ENCODE data around the gene PTPN9.
"Not testable (repeated sequence)": the region's sequence is repeated elsewhere in the genome, so short reads cannot be mapped to it uniquely, and the experiment has no call there.

Gene PTPN9

DNA sequence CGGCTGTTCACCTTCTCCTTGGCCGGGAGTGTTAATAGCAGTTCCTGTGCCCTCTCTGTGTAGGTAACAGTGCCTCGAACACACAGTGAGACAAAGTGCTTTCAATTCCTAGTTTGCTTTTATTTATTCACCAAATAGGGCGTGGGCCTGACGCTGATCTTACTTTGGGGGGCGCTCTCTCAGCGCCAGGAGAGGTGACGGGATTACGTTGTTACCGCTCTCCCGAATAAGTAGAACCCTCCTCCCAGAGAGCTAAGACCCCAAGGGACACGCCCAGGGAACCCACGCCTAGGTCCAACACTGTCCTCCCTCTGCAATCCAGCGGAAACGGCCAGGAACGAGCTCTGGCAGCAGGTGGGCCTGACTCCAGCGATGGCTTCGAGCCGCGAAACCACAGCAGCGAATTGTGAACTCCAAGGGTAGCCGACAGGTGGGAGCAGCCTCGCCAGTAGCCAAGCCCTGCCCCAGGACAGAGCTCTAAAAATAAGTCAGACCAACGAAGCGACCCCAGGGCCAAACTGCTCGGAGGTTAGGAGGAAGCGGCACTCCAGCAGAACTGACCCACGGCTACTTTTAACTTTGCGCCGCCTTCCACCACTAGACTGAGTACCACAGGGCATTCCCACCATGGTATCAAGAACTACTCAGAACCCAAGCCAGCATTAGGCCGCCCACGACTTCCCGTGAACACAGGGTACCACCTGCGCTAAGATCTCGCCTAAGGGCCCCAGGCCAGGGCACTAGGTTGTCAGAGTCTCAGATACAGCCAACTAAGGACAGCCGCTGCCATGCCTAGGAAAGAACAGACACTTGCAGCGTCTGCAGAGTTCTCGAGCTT is 126.0 kb downstream of the PTPN9 start:
- DNase-seq (ENCODE audit: low read depth) = peak; percentile 46

DNA sequence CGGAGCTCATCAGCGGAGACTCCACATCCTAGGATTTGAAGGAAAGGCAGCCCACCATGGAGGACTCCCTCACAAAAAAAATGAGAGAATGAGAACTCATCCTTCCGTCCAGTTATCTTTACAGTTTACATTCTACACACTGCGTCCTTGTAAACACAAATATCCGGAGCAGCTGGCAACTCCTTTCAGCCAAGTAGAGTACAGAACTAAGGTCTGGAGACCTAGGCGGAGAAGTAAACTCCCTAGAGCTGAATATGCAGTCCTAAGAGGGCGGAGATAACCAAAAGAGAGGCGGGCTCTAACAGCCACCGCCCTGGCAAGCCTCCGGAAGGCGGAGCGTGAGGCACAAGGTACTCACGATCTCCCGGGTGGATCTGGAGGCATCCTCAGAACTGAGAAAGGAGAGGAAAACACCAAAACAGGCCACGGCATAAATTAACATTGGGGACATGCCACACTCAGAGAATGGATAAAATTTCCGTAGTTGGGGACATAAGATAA is 126.7 kb downstream of the PTPN9 start:
- peak; percentile 41 for DNase-seq (ENCODE audit: low read depth)

DNA sequence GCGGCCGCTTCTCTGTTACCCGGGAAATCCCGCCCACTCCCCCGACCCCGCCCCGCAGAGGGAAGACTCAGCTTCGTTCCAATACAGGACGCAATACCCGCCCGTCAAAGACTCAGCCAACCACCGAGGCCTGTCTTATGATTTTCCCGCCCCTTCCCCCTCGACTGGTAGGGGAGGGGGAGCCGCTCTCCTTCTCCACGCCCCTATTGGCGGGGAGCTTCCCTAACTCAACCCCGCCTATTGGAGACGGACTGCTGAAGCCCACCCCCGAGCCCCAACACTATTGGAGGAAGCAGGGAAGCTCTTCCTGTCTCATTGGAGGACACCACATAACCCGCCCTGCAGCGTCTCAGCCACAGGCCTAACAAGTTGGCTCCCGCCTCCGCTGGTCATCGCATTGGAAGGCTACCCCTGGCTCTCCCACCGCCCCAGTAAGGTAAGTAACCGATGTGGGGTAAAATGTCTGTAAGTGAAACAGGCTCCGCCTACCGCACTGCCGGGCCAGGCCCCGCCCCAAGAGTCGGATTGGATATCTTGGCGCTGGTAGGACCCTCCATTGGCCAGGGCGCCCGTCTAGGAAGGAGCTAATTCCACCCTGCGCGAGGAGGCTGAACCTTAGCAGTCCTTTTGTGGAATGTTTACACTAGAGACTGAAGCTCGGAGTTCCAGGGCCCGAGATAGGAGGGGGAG is 127.3 kb downstream of the PTPN9 start, which contains the start of gene SIN3A:
TSS of gene SIN3A (minus strand) at position 17 of the 690 bp plus-strand sequence. CDS start 21,315 bp downstream, outside the sequence.
- DNase-seq (ENCODE audit: low read depth) = peak; percentile 99

DNA sequence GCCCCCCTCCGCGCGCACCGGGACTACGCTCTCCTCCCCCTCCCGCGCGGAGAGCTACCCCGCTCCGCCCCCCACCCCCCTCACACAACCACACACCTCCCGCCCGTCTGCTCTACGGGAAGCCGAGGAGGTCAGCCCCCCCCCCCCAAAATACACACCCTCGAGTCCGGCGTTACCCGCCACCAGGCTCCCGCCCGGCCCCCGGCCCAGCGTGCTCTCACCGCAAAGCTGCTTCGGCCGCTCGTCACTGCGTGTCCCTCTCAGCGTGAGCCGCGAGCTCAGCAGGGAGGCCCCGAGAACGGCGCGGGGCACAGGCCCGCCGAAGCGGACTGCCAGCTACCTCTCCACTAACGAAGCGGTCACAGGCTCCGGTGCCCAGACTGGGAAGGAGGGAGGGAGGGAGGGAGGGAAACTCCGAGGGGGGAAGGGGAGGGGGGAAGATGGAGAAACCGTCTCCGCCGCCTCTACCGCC is 127.9 kb downstream of the PTPN9 start:
- no peak for DNase-seq (ENCODE audit: low read depth)

DNA sequence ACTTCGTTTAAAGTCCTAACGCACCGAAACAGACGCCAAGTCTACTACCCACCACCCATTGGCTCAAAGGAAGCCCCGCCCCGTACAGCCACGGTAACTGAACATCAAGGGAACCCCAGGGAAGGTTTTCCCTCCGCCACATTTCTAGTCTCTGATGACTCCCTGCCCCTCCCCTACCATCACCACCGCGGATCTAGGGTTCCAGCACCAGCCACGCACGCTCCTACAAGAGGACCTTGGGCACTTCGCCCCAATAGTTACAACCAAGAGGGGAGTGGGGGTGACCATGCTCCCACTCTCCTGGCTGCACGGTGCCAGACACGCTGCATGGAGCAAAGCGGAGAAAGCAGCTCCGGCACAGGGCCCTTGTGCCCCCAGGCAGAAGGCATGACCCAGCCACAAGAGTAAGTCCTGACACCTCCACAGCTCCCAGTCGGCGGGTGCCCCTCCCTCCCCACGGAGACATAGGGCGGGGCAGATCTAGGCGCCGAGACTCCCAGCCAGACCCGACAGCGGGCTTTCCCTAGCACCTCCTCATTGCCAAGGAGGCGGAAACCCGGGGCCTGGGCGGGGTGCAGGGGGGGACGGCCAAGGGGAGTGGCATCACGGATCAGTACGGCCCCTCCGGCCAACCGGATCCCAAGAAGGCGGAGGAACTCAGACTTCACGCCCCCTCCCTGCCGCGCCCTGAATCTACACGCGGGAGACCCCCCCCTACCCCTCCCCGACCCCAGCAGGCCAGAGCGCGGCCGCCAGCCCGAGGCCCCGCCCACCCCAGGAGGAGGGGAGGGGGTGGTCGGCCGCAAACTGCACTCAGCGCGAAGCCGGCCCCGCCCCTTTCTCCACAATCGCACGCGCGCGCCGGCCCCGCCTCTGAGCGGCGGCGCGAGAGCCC is 128.6 kb downstream of the PTPN9 start:
- peak; percentile 88 for DNase-seq (ENCODE audit: low read depth)

DNA sequence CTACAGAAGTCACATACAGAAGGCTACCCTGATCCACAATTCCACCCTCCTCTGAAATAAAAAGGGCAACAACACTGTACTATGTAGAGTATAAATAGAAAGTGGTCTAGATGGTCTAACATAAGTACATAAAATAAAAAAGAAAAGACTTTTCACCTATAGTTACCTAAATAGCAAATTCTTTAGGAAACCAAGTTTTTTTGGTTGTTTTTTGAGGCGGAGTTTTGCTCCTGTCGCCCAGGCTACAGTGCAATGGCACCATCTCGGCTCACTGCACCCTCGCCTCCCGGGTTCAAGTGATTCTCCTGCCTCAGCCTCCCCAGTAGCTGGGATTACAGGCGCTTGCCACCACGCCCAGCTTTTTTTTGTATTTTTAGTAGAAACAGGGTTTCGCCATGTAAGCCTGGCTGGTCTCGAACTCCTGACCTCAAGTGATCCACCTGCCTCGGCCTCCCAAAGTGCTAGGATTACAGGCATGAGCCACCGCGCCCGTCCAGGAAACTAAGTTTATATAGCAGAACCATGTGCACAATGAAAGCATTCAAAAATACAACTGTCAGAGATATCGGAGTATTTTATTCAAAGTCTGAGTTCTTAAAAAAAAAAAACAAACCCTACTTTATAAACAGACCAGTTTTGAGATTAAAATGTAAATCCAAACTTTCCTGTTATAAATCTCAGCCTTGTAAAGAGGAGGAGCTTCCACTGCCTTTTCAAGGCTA is 129.4 kb downstream of the PTPN9 start:
- no peak for DNase-seq (ENCODE audit: low read depth)

DNA sequence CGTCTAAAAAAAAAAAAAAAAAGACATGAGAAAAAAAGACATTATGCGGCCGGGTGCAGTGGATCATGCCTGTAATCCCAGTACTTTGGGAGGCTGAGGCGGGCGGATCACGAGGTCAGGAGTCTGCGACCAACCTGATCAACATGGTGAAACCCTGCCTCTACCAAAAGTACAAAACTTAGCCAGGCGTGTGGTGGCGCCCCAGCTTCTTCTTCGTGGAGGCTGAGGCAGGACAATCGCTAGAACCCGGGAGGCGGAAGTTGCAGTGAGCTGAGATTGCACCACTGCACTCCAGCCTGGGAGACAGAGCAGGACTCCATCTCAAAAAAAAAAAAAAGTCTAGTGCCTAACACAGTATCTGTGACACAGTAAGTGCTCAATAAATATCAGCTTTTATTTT is 130.9 kb downstream of the PTPN9 start:
- not testable (repeated sequence) for DNase-seq (ENCODE audit: low read depth)

DNA sequence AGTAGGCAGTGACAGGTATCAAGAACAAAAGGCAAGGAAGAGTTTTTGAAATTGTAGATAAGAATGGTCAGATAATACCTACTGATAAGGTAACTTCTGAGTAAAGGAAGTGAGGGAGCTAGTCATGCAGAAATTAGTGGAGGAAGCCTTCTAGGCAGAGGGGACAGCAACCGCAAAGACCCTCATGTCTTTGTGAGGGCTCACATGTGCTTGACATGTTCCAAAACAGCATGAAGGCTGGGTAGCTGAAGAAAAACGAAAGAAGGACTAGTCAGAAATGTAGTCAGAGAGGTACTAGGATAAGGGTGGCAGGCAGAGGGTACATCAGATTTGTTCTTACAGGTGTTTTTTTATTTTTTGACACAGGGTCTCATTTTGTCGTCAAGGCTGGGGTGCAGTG is 133.0 kb downstream of the PTPN9 start:
- DNase-seq (ENCODE audit: low read depth) = no peak

DNA sequence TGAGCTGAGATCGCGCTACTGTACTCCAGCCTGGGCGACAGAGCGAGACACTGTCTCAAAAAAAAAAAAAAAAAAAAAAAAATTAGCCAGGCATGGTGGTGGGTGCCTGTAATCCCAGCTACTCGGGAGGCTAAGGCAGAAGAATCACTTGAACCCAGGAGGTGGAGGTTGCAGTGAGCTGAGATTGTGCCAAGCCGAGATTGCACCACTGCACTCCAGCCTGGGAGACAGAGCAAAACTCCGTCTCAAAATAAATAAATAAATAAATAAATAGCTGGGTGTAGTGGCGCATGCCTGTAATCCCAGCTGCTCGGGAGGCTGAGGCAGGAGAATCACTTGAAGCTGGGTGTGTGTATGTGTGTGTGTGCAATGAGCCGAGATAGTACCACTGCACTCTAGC is 133.8 kb downstream of the PTPN9 start:
- DNase-seq (ENCODE audit: low read depth) = not testable (repeated sequence)

DNA sequence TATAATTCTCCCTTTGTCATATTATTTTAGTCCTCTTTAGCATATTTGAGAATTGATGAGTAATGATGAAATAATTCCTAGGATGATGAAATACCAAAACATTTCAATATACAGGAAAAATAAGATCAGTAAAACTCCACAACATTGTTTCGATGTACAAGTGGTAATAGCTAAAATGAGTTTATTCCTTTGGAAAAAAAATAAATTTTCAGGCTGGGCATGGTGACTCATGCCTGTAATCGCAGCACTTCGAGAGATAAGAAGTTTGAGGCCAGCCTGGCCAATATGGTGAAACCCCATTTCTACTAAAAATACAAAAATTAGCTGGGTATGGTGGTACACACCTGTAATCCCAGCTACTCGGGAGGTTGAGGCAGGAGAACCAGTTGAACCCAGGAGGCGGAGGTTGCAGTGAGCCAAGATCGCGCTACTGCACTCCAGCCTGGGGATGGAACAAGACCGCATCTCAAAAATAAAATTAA is 135.1 kb downstream of the PTPN9 start:
- DNase-seq (ENCODE audit: low read depth) = not testable (repeated sequence)

DNA sequence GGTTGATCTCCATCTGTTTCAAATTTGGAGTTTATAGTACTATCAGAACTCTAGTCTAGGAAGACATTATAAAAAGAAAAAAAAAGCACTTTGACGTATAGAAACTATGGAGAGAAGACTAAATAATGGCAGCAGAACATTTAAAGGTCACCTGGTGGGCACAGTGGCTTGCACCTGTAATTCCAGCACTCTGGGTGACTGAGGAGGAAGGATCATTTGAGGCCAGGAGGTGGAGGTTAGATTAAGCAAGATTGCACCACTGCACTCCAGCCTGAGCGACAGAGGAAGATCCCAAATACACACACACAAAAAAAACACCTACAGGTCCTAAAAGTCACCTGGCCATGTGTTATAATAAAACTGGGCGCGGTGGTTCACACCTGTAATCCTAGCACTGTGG is 141.4 kb downstream of the PTPN9 start:
- DNase-seq (ENCODE audit: low read depth) = no peak

DNA sequence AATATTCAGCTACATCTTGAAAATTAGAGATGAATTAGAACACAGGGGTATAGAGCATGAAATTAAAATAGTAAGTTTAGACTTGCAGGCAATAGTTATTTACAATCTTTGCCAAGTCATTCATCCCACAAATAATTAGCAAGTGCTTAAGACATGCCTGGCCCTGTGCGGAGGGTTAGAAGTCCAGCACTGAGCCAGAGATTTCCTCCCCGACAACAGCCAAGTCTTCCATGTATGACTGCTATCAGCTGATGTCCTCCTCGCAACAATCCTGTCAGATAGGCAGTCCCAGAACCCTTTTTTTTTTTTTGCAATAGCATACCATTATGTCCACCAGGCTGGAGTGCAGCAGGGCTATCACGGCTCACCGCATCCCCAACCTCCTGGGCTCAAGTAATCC is 142.2 kb downstream of the PTPN9 start:
- DNase-seq (ENCODE audit: low read depth) = no peak

DNA sequence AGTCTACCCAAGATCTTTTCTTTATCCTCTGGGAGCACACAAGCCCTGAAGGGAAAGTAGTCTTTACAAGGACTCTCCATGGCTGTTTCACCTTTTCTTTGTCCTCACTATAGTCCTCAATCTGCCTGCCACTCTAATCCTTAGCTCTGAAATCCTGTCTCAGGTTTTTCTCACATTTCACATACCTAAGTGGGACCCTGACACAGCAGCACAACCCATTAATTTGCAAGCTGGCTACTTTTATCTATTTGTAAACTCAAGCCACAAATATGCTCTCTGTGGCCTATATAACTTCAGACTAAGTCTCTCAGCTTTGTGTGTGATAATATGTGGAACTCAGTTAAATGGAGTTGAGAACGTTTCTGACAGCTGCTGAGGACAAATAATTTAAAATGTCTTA is 147.4 kb downstream of the PTPN9 start:
- no peak for DNase-seq (ENCODE audit: low read depth)

DNA sequence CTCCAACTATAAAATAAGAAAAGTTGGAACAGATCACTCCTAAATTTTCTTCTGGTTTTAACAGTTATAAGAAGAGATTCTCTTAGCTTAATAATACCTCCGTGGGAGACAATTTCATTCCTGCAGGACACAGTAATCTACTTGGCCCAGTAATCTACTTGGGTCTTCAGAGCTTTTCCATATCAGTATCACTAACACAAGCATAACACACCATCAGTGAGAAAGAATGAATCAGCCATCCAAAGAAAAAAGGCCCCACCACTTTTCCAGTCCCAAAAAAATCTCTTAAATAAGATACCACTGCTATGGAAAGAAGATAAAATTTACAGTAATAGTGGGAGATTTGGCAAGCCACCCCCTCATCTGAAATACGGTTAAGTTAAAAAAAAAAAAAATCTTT is 147.8 kb downstream of the PTPN9 start:
- DNase-seq (ENCODE audit: low read depth) = no peak

DNA sequence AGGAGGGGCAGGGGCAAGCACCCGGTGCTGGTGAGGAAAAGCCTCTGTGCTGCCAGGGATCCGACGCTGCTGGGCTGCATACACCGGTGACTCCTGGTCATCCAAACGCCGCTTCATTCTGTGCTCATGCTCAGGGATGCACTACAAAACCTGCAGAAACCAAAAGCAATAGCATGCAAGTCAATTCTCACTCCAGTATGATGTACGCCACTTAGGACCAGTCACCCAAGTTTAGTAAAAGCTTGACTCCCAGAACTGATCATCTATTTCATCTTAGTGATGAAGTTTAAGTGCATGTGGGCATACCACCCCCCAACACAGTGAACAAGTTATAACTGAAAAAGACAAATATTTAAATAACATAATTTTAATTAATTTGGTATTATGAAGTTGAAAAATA is 148.9 kb downstream of the PTPN9 start:
- DNase-seq (ENCODE audit: low read depth) = no peak

DNA sequence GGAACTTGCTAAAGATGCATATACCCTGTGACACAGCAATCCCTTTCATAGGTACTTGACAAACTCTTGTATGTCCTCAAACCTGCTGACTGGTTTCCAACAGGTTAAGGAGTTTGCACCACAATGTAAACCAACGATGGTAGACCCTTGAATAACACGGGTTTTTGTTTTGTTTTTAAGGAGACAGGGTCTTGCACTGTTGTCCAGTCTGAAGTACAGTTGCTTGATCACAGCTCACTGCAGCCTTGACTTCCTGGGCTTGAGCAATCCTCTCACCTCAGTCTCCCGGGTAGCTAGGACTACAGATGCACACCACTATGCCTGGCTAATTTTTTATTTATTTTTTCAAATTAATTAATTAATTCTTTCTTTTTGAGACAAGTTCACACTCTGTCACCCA is 151.0 kb downstream of the PTPN9 start:
- no peak for DNase-seq (ENCODE audit: low read depth)

DNA sequence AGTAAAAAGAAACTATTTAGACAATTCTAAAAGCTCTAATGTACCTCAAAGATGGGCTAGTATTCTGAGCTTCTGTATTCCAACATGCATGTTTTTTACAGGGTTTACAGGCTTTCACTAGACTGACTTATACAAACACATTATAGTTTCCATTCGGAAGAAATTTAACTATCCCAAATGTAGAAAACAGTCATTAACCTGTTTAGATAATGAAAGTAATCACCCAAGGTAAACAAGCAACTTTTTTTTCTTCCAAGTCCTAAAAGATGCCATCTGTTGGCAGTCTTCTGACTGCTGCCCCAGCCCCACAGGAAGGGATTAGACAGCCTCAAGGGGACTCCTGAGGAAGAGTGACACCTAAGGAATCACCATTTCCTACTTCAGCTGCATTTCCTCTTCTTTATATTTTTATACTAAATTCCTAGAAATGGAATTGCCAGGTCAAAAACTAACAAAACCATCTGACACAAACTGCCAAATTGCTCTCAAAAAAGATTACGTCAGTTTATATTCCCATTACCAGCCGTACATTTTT is 153.1 kb downstream of the PTPN9 start:
- no peak for DNase-seq (ENCODE audit: low read depth)

DNA sequence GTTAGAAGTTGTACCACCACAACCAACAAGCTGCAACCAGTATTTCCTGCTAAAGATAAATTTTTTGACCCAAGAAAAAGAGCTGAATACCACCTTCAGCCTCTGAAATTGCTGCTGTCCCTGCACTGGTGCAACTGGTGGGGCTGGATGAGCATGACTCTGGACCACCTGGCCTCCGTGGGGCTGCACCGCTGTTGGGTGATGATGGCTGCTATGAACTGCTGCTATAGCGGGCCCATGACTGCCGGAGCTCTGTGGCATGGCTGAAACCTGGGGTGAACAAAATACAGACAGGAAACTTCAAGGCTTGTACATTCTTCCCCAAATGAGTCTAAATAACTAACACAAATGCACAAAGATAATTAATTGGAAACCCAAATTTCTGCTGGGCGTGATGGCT is 156.6 kb downstream of the PTPN9 start:
- DNase-seq (ENCODE audit: low read depth) = no peak

DNA sequence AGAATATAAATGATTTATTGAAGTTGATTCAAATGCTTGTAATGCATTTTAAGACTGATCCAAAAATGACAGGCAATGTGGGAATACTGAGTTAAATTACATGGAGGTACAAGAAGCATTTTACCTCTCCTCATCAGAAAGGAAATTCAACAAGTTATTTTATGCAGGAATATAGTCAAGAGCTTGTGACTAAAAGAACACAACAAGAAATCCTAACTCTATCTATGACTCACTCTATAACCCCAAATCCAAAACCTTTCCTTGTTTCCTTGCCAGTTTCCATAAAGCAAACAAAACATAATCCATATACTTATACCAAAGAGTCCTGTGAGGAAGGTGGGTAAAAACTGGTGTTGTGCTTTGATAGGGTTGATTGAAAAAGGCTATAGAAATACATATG is 158.4 kb downstream of the PTPN9 start:
- DNase-seq (ENCODE audit: low read depth) = no peak

DNA sequence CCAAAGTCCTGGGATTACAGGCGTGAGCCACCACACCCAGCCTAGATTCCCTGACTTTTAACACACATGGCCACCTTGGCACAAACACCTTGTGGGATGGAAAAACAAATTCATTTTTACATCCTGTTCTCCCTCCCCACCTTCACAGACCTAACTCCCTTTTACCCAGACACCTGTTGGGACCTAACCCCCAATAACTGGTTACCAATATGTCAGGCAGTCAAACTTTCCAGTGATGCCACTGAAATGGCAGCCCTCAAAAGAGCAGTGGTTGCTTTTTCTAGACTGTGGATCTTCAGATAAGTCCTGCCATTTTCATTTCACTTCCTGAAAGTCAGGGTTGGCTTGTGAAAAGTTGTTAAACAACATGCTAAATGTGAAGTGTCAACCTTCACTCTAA is 162.5 kb downstream of the PTPN9 start:
- DNase-seq (ENCODE audit: low read depth) = no peak

All from stimulated activated CD8-positive, alpha-beta memory T cell treated with anti-CD3 and anti-CD28 coated beads, Interleukin-7, amount 100 ng/mL, for 24 hours (primary cell).